AG20443 (cell line): Measurements from ENCODE around the gene CXCL14.
"Not testable (repeated sequence)": the region's sequence is repeated elsewhere in the genome, so short reads cannot be mapped to it uniquely, and the experiment has no call there.

Source experiments
- DNase-seq: peaks from one replicate; pipeline ENCODE4 v3.0.0; 2012; ENCODE audit warnings: low spot score, mixed read lengths

CXCL14 gene

DNA sequence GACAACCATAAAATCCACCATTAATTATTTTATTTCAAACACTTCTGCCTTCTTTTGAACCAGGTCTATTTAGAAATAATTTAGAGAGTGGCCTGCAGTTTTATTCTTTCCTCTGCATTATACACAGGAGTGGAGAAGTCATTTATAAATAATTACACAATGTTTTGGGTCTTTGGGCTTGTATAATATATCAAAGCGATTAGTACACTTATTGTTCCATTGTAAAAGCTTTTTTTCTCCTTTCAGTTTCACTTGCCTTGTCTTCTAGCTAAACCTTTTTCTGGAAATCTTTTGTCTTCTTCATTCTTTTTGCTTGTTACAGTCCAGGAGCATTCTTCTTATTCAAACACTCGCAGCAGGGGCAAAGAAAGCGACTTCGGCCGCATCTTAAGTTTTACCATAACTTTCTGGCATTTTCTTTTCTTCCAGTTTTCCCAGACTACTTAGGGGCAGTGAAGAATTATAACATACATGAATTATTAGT lies 35.7 kb downstream of the CXCL14 start:
- DNase-seq = no peak

GRCh38 chr5:135541807-135542502 lies 36.8 kb downstream of the CXCL14 start:
- no peak for DNase-seq

- no peak for DNase-seq
Observed at GRCh38 chr5:135539430-135540005, 39.3 kb downstream of the CXCL14 start.

DNA sequence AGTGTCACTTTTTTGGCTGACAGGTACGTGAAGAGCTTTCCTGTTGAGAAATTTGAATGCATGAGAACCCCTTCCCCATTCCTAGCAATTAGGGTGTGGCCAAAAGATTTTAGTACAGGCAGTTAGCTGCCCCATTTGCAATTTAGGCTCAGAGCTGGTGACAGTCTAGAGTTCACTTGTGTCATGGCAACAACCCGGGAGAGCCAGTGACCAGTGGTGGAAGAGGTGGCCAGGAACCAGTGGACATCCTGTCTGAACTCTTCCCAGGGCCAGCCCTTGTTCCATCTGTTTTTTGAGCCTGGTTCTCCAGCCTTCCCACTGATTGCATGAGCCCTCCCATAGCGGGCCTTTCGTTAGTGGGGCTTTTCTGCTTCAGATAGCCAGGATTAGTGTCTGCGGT lies 40.5 kb downstream of the CXCL14 start:
- no peak for DNase-seq

DNA sequence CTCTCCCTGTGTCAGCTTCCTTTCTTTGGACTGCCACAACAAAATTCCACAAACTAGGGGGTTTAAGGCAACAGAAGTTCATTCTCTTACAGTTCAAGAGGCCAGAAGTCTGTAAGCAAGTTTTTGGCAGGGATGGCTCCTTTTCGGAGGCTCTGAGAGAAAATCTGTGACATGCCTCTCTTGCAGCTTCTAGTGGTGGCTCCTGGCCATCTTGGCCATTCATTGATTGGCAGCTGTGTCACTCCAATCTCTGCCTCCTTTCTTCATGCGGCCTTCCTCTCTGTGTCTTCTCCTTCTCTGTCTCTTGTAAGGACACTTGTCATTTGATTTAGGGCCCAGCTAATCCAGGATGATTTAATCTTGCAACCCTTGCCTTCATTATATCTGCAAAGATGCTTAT lies 41.0 kb downstream of the CXCL14 start:
- DNase-seq = no peak

DNA sequence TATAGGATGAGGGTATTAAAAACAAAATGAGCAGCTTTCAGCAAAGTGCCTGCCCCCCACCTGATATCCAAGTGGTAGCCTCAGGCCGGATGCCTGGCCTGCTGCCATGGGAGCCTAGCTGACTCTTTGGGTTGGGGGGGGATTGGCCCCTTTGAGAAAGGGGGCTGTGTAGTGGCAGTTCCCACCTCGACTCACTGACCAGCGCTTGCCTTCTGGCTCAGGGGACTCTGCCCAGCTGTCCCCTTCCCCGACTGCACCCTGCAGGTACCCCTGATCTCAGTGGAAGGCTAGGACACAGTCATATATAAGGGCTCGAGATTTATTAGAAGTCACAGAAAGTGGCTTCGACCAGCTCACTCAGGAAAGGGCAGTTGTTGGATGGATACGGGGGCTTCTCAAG lies 41.5 kb downstream of the CXCL14 start:
- no peak for DNase-seq

GRCh38 chr5:135535820-135536801 lies 42.7 kb downstream of the CXCL14 start, which contains the start of gene NEUROG1:
TSS of gene NEUROG1 (minus strand) at chr5:135535964. CDS start at chr5:135535690, 274 bp downstream.
- DNase-seq = no peak

- no peak for DNase-seq
Observed at GRCh38 chr5:135535420-135535819, 43.4 kb downstream of the CXCL14 start.

DNA sequence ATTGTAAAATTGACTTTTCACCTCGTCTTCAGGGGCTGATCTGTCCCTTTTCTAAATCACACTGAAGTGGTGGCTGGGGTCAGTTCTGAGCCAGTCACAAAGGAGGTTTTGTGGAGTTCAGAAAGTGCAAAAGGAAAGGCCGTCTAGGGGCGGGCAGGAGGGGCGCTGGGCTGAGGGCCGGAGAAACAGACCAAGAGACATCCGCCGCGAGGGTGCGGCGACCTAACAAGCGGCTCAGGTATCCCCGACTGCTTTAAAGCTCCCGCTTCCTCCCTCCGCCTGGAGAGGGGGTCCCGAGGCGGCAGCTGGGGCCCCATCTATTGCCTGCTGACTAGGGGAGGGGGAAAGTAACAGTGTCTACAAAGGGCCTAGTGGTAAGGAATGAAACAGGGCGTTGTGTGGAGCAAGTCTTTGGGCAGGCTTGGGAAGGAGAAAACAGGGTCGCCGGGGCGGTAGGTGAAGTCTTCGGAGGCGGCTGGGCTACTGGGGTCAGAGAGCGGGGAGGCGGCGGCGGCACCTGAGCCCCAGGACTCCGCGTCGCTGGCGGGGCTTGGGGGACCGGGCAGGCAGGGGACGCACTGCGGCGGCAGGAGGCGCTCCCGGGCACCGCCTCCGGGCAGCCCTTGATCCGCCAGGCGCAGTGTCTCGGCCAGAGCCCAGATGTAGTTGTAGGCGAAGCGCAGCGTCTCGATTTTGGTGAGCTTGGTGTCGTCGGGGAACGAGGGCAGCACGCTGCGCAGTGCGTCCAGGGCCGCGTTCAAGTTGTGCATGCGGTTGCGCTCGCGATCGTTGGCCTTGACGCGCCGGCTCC lies 44.0 kb downstream of the CXCL14 start:
- DNase-seq = no peak

DNA sequence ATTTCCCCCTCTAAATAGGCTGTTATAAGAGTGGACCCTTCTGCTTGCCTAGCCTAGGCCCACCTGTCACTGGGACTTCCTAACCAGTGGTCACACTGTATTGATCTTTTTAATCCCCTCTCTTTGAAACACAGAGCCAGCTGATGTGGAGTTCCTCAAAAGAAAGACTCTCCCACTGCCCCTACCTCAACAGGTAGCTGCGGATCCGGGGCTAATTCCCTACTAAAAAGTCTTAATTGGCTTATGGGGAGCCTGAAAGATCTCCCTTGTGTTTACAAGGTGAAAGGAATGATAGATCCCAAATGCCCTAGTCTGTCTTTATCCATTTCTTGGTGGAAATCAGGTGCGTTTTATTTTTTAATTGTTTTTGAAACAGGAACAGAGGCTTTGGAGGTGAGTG lies 45.0 kb downstream of the CXCL14 start:
- no peak for DNase-seq

DNA sequence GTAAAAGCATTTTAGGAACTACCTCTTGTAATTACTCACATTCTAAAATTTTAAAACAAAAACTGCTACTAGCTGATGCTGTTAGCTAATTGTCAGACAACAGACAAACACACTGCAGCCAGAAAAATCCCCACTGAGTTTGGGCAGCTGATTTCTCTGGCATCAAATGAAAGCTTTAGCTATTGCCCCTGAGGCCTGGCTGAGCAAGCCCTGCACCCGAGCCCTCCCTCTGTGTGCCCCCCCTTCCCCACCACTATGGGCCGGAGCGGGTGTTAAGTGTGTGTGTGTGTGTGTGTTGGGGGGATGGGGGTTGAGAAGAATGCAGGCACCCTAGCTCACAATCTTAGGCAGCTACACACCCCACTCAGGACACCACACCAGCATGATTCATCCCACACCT lies 45.5 kb downstream of the CXCL14 start:
- no peak for DNase-seq

GRCh38 chr5:135529576-135529975 lies 49.2 kb downstream of the CXCL14 start:
- DNase-seq = not testable (repeated sequence)

DNA sequence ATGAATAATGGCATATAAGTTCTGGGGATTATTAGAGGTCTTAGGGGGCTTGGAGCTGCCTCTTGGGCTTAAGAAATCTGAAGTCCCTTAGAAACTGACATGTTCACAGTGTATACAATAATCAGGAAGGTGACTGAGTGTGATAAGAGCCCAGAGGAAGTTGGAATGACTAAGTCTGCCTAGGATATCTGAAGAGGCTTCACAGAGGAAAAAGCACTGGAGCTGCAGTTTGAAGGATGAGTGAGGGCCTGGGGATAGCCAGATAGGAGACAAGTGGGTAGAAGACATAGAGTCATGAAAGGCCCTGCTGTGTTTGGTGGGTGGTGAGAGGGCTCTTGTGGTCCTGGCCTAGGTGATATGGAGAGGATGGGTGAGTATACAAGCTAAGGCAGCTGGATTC lies 51.9 kb downstream of the CXCL14 start:
- DNase-seq = no peak

DNA sequence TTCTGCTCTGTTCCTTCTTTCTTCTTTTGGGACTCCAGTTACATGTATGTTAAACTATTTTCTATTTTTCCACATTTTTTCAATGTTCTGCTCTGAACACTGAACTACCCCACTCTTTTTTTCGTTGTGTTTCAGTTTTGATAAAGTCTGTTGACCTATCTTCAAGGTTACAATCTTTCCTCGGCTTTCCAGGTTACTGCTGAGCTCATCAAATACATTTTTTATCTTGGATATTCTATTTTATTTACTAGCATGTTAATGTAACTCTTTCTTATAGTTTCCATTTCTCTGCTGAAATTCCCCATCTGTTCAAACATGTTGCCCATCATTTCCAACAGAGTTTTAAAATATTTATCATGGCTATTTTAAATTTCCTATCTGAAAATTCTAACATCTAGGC lies 56.8 kb downstream of the CXCL14 start:
- DNase-seq = no peak
